Pancreas (tissue), 10 donors: ENCODE measurements around the gene CCR6. TPM values are rescaled to one million over a fixed set of nuclear protein-coding genes. Genes with fewer than 3 reads are reported as not detected.

Source experiments
- ATAC-seq, 4 donors: fragments of 200-7000 bp; cut with Tn5 transposase; one replicate each; pipeline versions ENCODE4 v1.8.0 to v1.9.1; 2020; ENCODE audit warnings: mild to moderate bottlenecking in 4 of 4, moderate library complexity in 4 of 4
- DNase-seq, 6 donors: peaks; one replicate each; pipeline ENCODE4 v3.0.0-alpha.2; 2020
- FAIRE-seq: peaks from 2 replicates; lab custom pipeline; 2012; peaks lifted over from hg19 to GRCh38; lab: Jason Lieb, UNC
- H3K27ac ChIP-seq, 4 donors: fragments of 200-600 bp; sonication (generic); 1 replicate in 3 of 4; 2 replicates in 1 of 4; pipeline versions ENCODE4 v1.5.0 to v1.8.0; 2020
- H3K27me3 ChIP-seq, 4 donors: fragments of 200-600 bp; one replicate each; pipeline ENCODE4 v1.8.0; 2021
- H3K36me3 ChIP-seq, 3 donors: fragments of 200-600 bp; sonication (generic) in 1 of 3; one replicate each; pipeline versions ENCODE4 v1.5.0 to v1.8.0; 2020 to 2021
- H3K4me1 ChIP-seq, 3 donors: fragments of 200-600 bp; one replicate each; pipeline ENCODE4 v1.8.0; 2021
- H3K4me3 ChIP-seq, 4 donors: fragments of 200-600 bp; sonication (generic) in 2 of 4; one replicate each; pipeline versions ENCODE4 v1.5.0 to v1.8.0; 2020 to 2021
- H3K9me3 ChIP-seq, 4 donors: fragments of 200-600 bp; one replicate each; pipeline ENCODE4 v1.8.0; 2021
- WGBS, 2 donors: extraction: QIAGEN DNeasy Blood & Tissue Kit; methylation state at CpG; one replicate each; pipeline ENCODE4 v1.1.7; 2013; 5-methylcytosine and 5-hydroxymethylcytosine counted together
- intact Hi-C, 3 donors: fragments of 100-400 bp; cut with DNase I; formaldehyde crosslinking; loops; one replicate each; pipeline versions ENCODE4 v1.11.1 to v1.14.2; 2022
- polyA plus RNA-seq, 2 donors: library from polyadenylated mRNA; stranded (reverse); fragments of 200-250 nt; gene quantifications; one replicate each; pipeline ENCODE4 v1.2.3, GENCODE V29; 2013
- total RNA-seq, 6 donors: library from RNA; stranded (reverse); fragmentation: NEBNext Ultra II Directional in 4 of 6; extraction: Animal tissue kit (Norgen Biotek cat#: 25700) in 4 of 6; gene quantifications; one replicate each; pipeline versions ENCODE4 v1.2.1 to v1.2.4, GENCODE V29; 2021 to 2023
- TF ChIP-seq, protein P1 (sequence below), 4 donors: fragments of 200-600 bp; sonication (generic) in 3 of 4; IDR thresholded peaks; one replicate each; pipeline versions ENCODE4 v1.5.0 to v1.8.0; 2021; ENCODE audit warnings: antibody characterized with exemption in 4 of 4
- donor health status: healthy with polysubstance abuse.
- donor health status: DM: no; HTN: no; CAD: no; lungs with moderate emphysema.
- donor health status: DM: no; HTN: no; CAD: no.
- donor health status: control.
- donor health status: control.
- donor health status: Bipolar disorder and iron deficiency.
- donor health status: DM: yes; HTN: yes; CAD: no.
- donor health status: DM: no; HTN: no; CAD: no.
- donor health status: DM: no; HTN: no; CAD: no.
- donor health status: DM: yes; HTN: yes; CAD: no.

CCR6 gene
- total and polyA plus RNA-seq, 8 donors: 0.08 to 0.31 (median 0.21) TPM; not detected in 5

DNA sequence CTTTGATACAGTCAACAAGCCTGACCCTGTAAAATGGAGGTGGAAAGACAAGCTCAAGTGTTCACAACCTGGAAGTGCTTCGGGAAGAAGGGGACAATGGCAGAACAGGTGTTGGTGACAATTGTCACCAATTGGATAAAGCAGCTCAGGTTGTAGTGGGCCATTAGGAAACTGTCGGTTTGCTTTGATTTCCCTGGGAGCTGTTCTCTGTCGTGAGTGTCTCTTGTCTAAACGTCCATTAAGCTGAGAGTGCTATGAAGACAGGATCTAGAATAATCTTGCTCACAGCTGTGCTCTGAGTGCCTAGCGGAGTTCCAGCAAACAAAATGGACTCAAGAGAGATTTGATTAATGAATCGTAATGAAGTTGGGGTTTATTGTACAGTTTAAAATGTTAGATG is 15.0 kb downstream of the CCR6 start:
- DNase-seq: no peak
- FAIRE-seq: no peak
- WGBS, 2 donors: 49 to 52% methylated on average over 6 of the region's 6 CpGs

DNA sequence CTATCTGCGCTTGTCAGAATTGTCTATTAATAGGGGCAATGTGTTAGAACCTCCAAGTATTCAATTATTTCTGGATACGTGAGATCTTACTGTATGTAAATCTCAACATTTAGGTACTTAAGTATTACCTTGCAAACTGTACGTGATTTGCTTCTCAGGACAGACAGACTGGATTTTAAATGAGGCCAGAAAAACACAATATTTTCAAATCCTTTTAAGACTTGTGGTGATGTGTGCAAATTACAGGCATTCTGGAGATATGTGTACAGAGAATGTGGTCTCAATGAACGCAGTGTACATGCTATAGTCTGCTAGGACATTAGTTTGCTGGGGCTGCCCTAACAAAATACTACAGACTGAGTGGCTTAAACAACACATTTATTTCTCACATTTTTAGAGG is 16.9 kb downstream of the CCR6 start:
- Histone ChIP-seq H3K27ac (no peak overlapping the region), H3K36me3 (no peaks in the 10 kb centered on the region), H3K27me3 (no peaks in the 10 kb centered on the region), H3K4me1 (no peaks in the 10 kb centered on the region), H3K9me3 (no peaks in the 10 kb centered on the region), H3K4me3 (no peak overlapping the region)
- intact Hi-C loops: loop anchor here in 1 of 3 donors (10.0 kb wide), 1 partner anchor 365 kb away; no protein-coding TSS in a partner anchor
- TF ChIP-seq, protein P1, sequence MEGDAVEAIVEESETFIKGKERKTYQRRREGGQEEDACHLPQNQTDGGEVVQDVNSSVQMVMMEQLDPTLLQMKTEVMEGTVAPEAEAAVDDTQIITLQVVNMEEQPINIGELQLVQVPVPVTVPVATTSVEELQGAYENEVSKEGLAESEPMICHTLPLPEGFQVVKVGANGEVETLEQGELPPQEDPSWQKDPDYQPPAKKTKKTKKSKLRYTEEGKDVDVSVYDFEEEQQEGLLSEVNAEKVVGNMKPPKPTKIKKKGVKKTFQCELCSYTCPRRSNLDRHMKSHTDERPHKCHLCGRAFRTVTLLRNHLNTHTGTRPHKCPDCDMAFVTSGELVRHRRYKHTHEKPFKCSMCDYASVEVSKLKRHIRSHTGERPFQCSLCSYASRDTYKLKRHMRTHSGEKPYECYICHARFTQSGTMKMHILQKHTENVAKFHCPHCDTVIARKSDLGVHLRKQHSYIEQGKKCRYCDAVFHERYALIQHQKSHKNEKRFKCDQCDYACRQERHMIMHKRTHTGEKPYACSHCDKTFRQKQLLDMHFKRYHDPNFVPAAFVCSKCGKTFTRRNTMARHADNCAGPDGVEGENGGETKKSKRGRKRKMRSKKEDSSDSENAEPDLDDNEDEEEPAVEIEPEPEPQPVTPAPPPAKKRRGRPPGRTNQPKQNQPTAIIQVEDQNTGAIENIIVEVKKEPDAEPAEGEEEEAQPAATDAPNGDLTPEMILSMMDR (IDR thresholded peaks at IDR 0.05): no peak
- no peak for FAIRE-seq
- no peak for ATAC-seq
- WGBS, 2 donors: 80 to 85% methylated on average over 4 of the region's 4 CpGs
- no peak for DNase-seq

More for the DNA sequence above, 15.0 kb downstream of the CCR6 start:
- Histone ChIP-seq H3K27me3 (no peaks in the 10 kb centered on the region), H3K9me3 (no peaks in the 10 kb centered on the region), H3K27ac (no peak overlapping the region), H3K36me3 (no peaks in the 10 kb centered on the region), H3K4me1 (no peaks in the 10 kb centered on the region), H3K4me3 (no peak overlapping the region)
- TF ChIP-seq, protein P1 (IDR thresholded peaks at IDR 0.05): no peak
- intact Hi-C loops: no loop called here
- ATAC-seq: no peak

DNA sequence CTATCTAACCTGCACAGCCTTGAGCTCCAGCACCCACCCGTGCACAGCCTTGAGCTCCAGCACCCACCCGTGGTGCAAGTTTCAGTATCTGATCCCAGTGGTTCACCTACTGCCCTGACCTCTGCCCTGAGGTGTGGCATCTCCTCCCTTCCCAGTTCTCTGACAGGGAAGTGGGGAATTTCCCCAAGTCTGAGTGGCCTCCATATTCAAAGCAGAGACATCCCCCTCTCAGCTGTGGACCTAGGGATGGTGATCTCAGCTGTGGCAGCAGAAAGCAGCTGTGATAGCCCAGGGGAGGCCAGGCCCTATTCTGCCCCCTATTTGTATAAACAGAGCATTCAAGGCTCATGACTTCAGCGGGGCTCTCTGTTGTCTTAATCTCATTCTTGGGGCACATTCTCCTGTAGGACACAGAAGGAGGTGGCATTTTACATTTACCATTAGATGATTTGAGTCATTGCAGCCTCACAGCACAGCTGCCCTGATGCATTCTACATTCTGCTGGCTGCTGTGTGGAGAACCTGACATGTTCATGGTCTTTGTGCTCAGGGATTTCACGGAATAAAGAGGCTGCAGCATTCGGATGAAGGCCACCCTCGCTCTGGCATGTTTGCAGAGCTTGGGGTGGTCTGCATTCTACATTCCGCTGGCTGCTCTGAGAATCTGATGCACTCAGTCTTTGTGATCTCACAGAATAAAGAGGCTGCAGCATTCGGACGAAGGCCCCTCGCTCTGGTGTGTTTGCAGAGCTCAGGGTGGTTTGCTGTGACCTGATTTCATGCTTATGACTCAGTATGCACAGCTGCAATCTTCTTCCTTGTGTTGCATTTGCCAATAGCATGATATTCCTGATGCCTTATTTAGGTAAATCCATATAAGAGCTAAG is 17.9 kb downstream of the CCR6 start:
- Histone ChIP-seq H3K36me3 (no peaks in the 10 kb centered on the region), H3K4me3 (no peak overlapping the region), H3K9me3 (no peaks in the 10 kb centered on the region), H3K27ac (no peak overlapping the region), H3K4me1 (no peaks in the 10 kb centered on the region), H3K27me3 (no peaks in the 10 kb centered on the region)
- WGBS, 2 donors: 49 to 60% methylated on average over 10 of the region's 10 CpGs
- ATAC-seq (no peak), DNase-seq (no peak), FAIRE-seq (no peak)
- intact Hi-C loops: loop anchor here in 1 of 3 donors (10.0 kb wide), 1 partner anchor 366 kb away; no protein-coding TSS in a partner anchor
- TF ChIP-seq, protein P1 (IDR thresholded peaks at IDR 0.05): no peak

DNA sequence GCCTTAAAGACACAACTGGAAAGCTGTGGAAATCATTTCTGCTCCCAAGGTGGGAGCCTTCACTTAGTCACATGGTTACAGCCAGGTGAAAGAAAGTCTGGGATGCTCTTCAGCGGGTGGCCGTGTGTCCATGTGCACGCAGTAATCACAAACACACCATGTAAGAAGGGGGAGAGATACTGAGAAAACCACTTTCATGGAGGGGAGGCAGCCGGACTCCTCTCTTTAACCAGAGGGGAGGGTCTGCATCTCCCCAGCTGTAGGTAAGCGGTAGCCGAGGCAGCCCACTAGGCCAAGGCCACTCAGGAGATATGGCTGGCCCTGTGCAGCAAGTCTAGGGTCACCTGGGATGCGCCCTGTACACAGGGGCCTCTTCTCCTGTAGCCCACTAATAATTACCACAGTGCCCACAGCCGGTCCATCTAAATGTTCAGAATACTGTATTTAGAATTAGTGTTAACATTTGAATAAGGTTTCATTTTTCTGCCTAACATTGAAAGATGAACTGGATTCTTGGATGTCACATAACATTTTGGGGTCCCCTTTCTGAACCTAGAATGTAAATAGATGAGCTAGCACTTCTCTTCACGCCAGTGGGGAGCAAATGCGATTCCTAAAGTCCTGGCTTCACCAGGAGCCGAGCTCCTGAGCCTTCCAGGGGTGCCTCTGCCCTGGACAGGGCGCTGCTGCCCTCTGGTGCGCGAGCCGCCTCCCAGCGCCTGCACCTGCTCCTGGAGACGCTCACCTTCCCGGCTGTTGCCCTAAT is 19.0 kb downstream of the CCR6 start:
- peak; percentile 70 to 94 (median 91) for ATAC-seq
- DNase-seq: peak in 3 of 6 donors; percentile 11 to 77 (median 46)

More for the DNA sequence above, 19.0 kb downstream of the CCR6 start:
- intact Hi-C loops: loop anchor here in 1 of 3 donors (10.0 kb wide), 1 partner anchor 367 kb away; no protein-coding TSS in a partner anchor
- TF ChIP-seq, protein P1 (IDR thresholded peaks at IDR 0.05): peak in 3 of 4 donors; percentile 26 to 58 (median 55)
- Histone ChIP-seq H3K9me3 (no peaks in the 10 kb centered on the region), H3K27ac (no peak overlapping the region), H3K4me1 (no peaks in the 10 kb centered on the region), H3K27me3 (no peaks in the 10 kb centered on the region), H3K36me3 (no peaks in the 10 kb centered on the region), H3K4me3 (no peak overlapping the region)
- no peak for FAIRE-seq
- 38 to 41% methylated on average over 18 of the region's 18 CpGs for WGBS, 2 donors
